ENCODE data around the gene VPS8.

GRCh38 chr3:184977796-184978195, 165.8 kb downstream of the VPS8 start:
- TF ChIP-seq ADNP (tag; IDR thresholded peaks at IDR 0.05), result no peak
- TF ChIP-seq CTCF (IDR thresholded peaks at IDR 0.05 in 2 of 3, conservative IDR thresholded peaks at IDR 0.05 in 1 of 3; ENCODE audit: insufficient read depth in 2 of 3, low read depth in 1 of 3, low read length in 3 of 3), result no peak
- no peak for TF ChIP-seq MAZ (CRISPR knock-in tag; conservative IDR thresholded peaks at IDR 0.05 in 1 of 2, IDR thresholded peaks at IDR 0.05 in 1 of 2)
- TF ChIP-seq POLR2A (conservative IDR thresholded peaks at IDR 0.05), result no peak
- no peak for TF ChIP-seq NR2C2 (CRISPR knock-in tag; IDR thresholded peaks at IDR 0.05)
- no peak for TF ChIP-seq NR2C2 (tag; IDR thresholded peaks at IDR 0.05)
- no peak for TF ChIP-seq JUND (IDR thresholded peaks at IDR 0.05; ENCODE audit: borderline replicate concordance, low read depth, low read length)
- TF ChIP-seq JUND (tag; IDR thresholded peaks at IDR 0.05; ENCODE audit: borderline replicate concordance, low read depth, low read length), result no peak
- TF ChIP-seq ZNF707 (CRISPR knock-in tag; conservative IDR thresholded peaks at IDR 0.05), result no peak
- no peak for TF ChIP-seq ZNF449 (CRISPR knock-in tag; IDR thresholded peaks at IDR 0.05)
- TF ChIP-seq ARID3A (IDR thresholded peaks at IDR 0.05; ENCODE audit: borderline replicate concordance, low read depth, low read length), result no peak
- TF ChIP-seq RNF2 (IDR thresholded peaks at IDR 0.05), result no peak

Measured in K562 (cell line).